Vagina (tissue), 2 donors: Measurements from ENCODE around the gene ZMAT5.

Source experiments
- POLR2A ChIP-seq, 2 donors: fragments of 450-650 bp; IDR thresholded peaks; one replicate each; pipeline ENCODE4 v1.6.1; 2017; ENCODE audit warnings: antibody characterized with exemption in 2 of 2, mild to moderate bottlenecking in 2 of 2, moderate library complexity in 2 of 2
- POLR2AphosphoS5 ChIP-seq, 2 donors: sonication (generic); formaldehyde crosslinking; IDR thresholded peaks; one replicate each; pipeline ENCODE4 v1.9.0; 2017; ENCODE audit warnings: antibody characterized with exemption in 2 of 2, mild to moderate bottlenecking in 2 of 2, low read depth in 1 of 2; ENCODE audit not compliant: insufficient read depth in 1 of 2
- TF ChIP-seq, protein P1 (sequence below), 3 experiments: fragments of 450-650 bp in 2 of 3; fragments of 200-600 bp in 1 of 3; sonication (generic) in 1 of 3; IDR thresholded peaks; one replicate each; pipeline ENCODE4 v1.5.1; 2017 to 2019; ENCODE audit warnings: antibody characterized with exemption in 3 of 3, mild to moderate bottlenecking in 2 of 3, moderate library complexity in 2 of 3

DNA sequence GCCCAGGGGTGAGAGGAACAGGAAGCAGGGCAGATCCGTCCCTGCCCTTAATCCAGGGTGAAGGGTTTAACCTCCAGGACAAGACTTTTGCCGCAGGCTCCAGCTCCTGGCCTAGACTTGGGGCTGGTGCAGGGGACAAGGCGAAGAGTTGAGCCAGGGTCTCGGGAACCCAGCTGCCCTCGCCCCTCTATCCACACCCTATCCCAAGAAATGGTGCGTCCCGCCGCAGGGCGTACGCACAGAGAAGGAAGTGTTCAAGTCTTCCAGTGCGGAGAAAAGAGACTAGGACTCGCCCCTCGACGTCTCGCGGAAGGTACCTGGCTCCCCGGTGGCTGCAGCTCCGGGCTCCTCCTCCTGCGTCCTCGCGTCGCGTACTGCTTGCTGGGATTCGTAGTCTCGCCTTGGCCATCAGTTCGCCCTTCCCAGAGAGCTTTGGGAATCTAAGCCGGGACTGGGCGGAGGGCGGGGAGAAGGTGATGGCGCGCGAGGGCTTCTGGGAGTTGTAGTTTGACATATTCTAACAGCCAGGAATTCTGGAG lies at the start of gene ZMAT5:
- TF ChIP-seq, protein P1, sequence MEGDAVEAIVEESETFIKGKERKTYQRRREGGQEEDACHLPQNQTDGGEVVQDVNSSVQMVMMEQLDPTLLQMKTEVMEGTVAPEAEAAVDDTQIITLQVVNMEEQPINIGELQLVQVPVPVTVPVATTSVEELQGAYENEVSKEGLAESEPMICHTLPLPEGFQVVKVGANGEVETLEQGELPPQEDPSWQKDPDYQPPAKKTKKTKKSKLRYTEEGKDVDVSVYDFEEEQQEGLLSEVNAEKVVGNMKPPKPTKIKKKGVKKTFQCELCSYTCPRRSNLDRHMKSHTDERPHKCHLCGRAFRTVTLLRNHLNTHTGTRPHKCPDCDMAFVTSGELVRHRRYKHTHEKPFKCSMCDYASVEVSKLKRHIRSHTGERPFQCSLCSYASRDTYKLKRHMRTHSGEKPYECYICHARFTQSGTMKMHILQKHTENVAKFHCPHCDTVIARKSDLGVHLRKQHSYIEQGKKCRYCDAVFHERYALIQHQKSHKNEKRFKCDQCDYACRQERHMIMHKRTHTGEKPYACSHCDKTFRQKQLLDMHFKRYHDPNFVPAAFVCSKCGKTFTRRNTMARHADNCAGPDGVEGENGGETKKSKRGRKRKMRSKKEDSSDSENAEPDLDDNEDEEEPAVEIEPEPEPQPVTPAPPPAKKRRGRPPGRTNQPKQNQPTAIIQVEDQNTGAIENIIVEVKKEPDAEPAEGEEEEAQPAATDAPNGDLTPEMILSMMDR (IDR thresholded peaks at IDR 0.05): no peak
- TF ChIP-seq POLR2AphosphoS5 (IDR thresholded peaks at IDR 0.05; ENCODE audit: insufficient read depth in 1 of 2, low read depth in 1 of 2) (peak; percentile 81 to 95), POLR2A (IDR thresholded peaks at IDR 0.05) (no peak)
